Activated CD4-positive, alpha-beta T cell treated with anti-CD3 and anti-CD28 coated beads for 36 hours (primary cell): ENCODE results near the gene C16orf74. TPM values are rescaled to one million over a fixed set of nuclear protein-coding genes. Genes with fewer than 3 reads are reported as not detected.
A peak's percentile ranks its signal among the peaks of the same experiment; 100 is the strongest.

ENCODE experiments used
- ATAC-seq: fragments of 200-7000 bp; cut with Tn5 transposase; one replicate; pipeline ENCODE4 v1.10.0; 2021; ENCODE audit warnings: mild to moderate bottlenecking, moderate library complexity
- CTCF ChIA-PET: fragments of 350-600 bp; sonication (Branson Sonifier 250); formaldehyde crosslinking; loops from one replicate; lab custom pipeline; 2021; ENCODE audit warnings: antibody characterized with exemption; lab: Charles Lee
- POLR2A ChIA-PET: fragments of 350-600 bp; sonication (Branson Sonifier 250); formaldehyde crosslinking; loops from one replicate; lab custom pipeline; 2021; ENCODE audit warnings: antibody characterized with exemption, inconsistent platforms; lab: Charles Lee
- DNase-seq: peaks from one replicate; pipeline ENCODE4 v3.0.0-alpha.2; 2020
- H3K27ac Mint-ChIP-seq: one replicate; pipeline ENCODE4 v1.8.0; 2021; ENCODE audit warnings: mixed read lengths
- H3K27me3 Mint-ChIP-seq: one replicate; pipeline ENCODE4 v1.8.0; 2021; ENCODE audit warnings: mixed read lengths
- H3K36me3 Mint-ChIP-seq: one replicate; pipeline ENCODE4 v1.8.0; 2021; ENCODE audit warnings: low read depth, mixed read lengths
- H3K4me1 Mint-ChIP-seq: one replicate; pipeline ENCODE4 v1.8.0; 2021; ENCODE audit warnings: mixed read lengths
- H3K4me3 Mint-ChIP-seq: one replicate; pipeline ENCODE4 v1.8.0; 2021; ENCODE audit warnings: mild to moderate bottlenecking, moderate library complexity, mixed read lengths
- H3K9me3 Mint-ChIP-seq: one replicate; pipeline ENCODE4 v1.8.0; 2021; ENCODE audit warnings: low read depth, mixed read lengths
- intact Hi-C, 2 experiments: fragments of 100-400 bp; cut with DNase I in 1 of 2; cut with micrococcal nuclease in 1 of 2; formaldehyde crosslinking; loops; one replicate each; pipeline versions ENCODE4 v1.14.2 to v1.15.1; 2022 to 2024; cut with DNase I, micrococcal nuclease
- total RNA-seq, 2 experiments: library from RNA; stranded (reverse); gene quantifications; one replicate each; pipeline ENCODE4 v1.2.3, GENCODE V29; 2021

C16orf74 gene
- total RNA-seq, 2 experiments from 2014 or later, result 0.23 to 0.25 TPM

GRCh38 chr16:85717393-85718152, 33.3 kb downstream of the C16orf74 start:
- peak; percentile 72 for ATAC-seq
- ChIA-PET CTCF (interaction anchor here (0.6 to 3.3 kb wide), 8 partner anchors 12 to 1766 kb away, joined by 3 to 26 read pairs (median 4); no protein-coding TSS in a partner anchor), POLR2A (interaction anchor here (0.5 to 0.6 kb wide), 3 partner anchors 11 to 37 kb away, joined by 3 to 4 read pairs (median 4); no protein-coding TSS in a partner anchor)
- Mint-ChIP-seq H3K4me1 (peaks cover 3% of the 10 kb centered on the region), H3K36me3 (peaks cover 2% of the 10 kb centered on the region), H3K27ac (no peak overlapping the region), H3K4me3 (no peak overlapping the region), H3K27me3 (no peaks in the 10 kb centered on the region), H3K9me3 (no peaks in the 10 kb centered on the region)
- DNase-seq, result peak; percentile 79
- intact Hi-C loops, result loop anchor here (1.0 to 5.0 kb wide), 7 partner anchors 28 to 415 kb away; no protein-coding TSS in a partner anchor

GRCh38 chr16:85716680-85717038, 34.2 kb downstream of the C16orf74 start:
- DNase-seq (no peak), ATAC-seq (no peak)
- no peak overlapping the region for H3K27ac Mint-ChIP-seq
- peaks cover 4% of the 10 kb centered on the region for H3K9me3 Mint-ChIP-seq
- no peak overlapping the region for H3K4me3 Mint-ChIP-seq
- ChIA-PET CTCF (interaction anchor here (0.7 to 3.3 kb wide), 6 partner anchors 12 to 237 kb away, joined by 3 to 26 read pairs (median 4); no protein-coding TSS in a partner anchor), POLR2A (no interaction called here)
- intact Hi-C loops, result loop anchor here (2.0 to 5.0 kb wide), 3 partner anchors 44 to 414 kb away; no protein-coding TSS in a partner anchor
- no peaks in the 10 kb centered on the region for H3K27me3 Mint-ChIP-seq
- peaks cover 2% of the 10 kb centered on the region for H3K36me3 Mint-ChIP-seq
- H3K4me1 Mint-ChIP-seq, result peaks cover 3% of the 10 kb centered on the region

DNA sequence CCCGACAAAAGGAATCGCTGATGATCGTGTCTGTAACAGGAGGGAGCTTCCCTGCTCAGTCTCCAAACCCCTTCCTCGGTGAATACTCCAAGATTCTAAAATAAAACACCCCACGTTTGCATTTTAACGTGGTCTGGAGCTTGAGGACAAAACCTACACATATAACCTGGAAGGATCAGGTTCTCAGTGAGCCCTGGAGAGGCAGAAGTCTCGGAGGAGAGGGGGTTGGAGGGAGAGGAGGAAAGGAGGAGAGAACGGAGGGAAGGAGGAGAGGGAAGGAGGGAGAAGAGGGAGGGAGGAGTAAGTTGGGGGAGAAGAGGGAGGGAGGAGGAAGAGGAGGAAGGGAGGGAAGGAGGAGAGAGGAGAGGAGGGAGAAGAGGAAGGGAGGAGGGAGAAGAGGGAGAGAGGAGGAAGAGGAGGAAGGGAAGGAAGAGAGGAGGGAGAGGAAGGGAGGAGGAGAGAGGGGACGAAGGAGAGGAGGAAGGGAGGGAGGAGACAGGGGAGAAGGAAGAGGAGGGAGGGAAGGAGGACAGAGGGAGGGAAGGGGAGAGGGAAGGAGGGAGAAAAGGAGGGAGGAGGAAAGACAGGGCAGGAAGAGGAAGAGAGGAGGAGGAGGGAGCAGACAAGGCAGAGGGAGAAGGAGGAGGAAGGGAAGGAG, 34.7 kb downstream of the C16orf74 start:
- Mint-ChIP-seq H3K9me3 (peaks cover 4% of the 10 kb centered on the region), H3K36me3 (peaks cover 2% of the 10 kb centered on the region), H3K4me3 (no peak overlapping the region), H3K27me3 (no peaks in the 10 kb centered on the region), H3K27ac (no peak overlapping the region), H3K4me1 (peaks cover 3% of the 10 kb centered on the region)
- DNase-seq (no peak), ATAC-seq (no peak)
- ChIA-PET POLR2A (no interaction called here), CTCF (interaction anchor here (0.6 to 3.3 kb wide), 8 partner anchors 20 to 307 kb away, joined by 3 to 26 read pairs (median 4); partner anchors contain the start of gene GINS2)
- intact Hi-C loops, result loop anchor here (2.0 to 5.0 kb wide), 3 partner anchors 44 to 414 kb away; no protein-coding TSS in a partner anchor

DNA sequence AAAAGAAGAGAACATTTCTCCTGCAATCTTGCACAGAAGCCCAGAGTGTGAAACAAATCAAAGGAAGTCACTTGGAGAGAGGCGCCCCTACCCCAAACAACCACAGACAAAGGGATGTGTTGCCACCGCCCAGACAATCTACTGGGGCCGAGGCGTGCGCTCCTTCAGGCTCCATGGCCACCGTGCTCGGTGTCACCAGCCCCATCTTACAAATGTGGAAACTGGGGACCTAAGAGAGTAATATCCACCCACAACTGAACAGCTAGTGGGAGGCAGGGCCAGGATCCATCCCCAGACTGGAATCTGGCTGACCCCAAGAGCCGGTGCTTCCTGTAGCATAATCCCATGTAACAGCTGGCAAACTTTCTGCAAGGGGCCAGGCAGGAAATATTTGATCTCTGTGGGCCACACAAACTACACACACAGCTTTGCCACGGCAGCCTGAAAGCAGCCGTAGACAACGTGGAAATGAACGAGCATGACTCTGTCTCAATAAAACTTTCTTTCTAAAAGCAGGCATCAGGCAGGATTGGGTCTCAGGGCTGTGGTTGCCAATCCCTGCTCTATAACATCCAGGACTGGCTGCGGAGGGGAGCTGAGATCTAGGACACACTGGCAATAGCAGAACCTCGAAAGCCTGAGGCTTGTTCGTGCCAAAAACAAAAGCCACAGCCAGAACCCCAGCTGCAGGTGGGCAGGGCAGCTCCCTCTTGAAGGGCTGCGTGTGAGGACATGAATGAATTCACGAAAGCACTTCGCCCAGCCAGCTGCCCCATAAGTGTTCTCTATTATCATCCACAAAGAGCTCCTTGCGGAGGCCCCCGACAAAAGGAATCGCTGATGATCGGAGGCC, 35.5 kb downstream of the C16orf74 start:
- ATAC-seq (no peak), DNase-seq (no peak)
- Mint-ChIP-seq H3K27me3 (no peaks in the 10 kb centered on the region), H3K9me3 (peaks cover 4% of the 10 kb centered on the region), H3K27ac (no peak overlapping the region), H3K36me3 (peaks cover 2% of the 10 kb centered on the region), H3K4me1 (peaks cover 3% of the 10 kb centered on the region), H3K4me3 (no peak overlapping the region)
- POLR2A ChIA-PET, result no interaction called here
- CTCF ChIA-PET, result interaction anchor here (0.6 to 3.3 kb wide), 7 partner anchors 23 to 307 kb away, joined by 3 to 26 read pairs (median 4); partner anchors contain the start of gene GINS2
- intact Hi-C loops, result loop anchor here (2.0 to 5.0 kb wide), 3 partner anchors 43 to 413 kb away; no protein-coding TSS in a partner anchor

GRCh38 chr16:85712801-85713200, 38.1 kb downstream of the C16orf74 start:
- CTCF ChIA-PET, result interaction anchor here (0.6 to 0.7 kb wide), 2 partner anchors 51 to 576 kb away, joined by 3 read pairs; no protein-coding TSS in a partner anchor

DNA sequence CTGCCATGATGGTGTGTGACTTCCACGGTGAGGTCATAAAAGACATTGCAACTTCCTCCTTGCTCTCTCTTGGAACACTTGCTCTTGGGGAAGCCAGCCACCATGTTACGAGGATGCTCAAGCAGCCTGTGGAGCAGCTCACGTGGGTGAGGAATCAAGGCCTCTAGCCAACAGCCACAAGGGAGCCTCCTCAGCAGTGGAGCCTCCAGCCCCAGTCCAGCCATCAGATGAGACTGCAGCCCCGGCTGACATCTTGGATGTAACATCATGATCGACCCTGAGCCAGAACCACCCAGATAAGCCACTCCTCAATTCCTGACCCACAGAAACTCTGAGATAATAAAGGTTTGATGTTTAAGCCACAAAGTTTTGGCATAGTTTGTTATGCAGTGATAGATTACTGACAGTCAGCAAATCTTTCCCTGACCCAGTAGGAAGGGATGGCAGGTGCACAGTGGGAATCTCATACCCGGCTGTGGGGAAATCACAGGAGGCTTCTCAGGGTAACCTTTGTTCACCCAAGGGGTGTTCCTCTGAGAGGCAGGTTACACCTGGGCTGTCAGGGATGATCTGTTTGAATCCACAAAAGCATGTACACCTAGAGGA, 38.8 kb downstream of the C16orf74 start:
- Mint-ChIP-seq H3K4me3 (no peak overlapping the region), H3K36me3 (peaks cover 2% of the 10 kb centered on the region), H3K9me3 (peaks cover 4% of the 10 kb centered on the region), H3K27me3 (no peaks in the 10 kb centered on the region), H3K4me1 (peaks cover 3% of the 10 kb centered on the region), H3K27ac (no peak overlapping the region)
- ATAC-seq, result no peak
- ChIA-PET CTCF (interaction anchor here (0.7 kb wide), 1 partner anchor 575 kb away, joined by 3 read pairs; no protein-coding TSS in a partner anchor), POLR2A (interaction anchor here (0.6 kb wide), 1 partner anchor 103 kb away, joined by 5 read pairs; no protein-coding TSS in a partner anchor)
- no peak for DNase-seq
- intact Hi-C loops, result no loop called here

More at GRCh38 chr16:85712801-85713200, 38.1 kb downstream of the C16orf74 start:
- H3K27me3 Mint-ChIP-seq, result no peaks in the 10 kb centered on the region
- POLR2A ChIA-PET, result no interaction called here
- H3K27ac Mint-ChIP-seq, result no peak overlapping the region
- H3K9me3 Mint-ChIP-seq, result peaks cover 4% of the 10 kb centered on the region
- H3K36me3 Mint-ChIP-seq, result peaks cover 2% of the 10 kb centered on the region
- intact Hi-C loops, result no loop called here
- peaks cover 3% of the 10 kb centered on the region for H3K4me1 Mint-ChIP-seq
- H3K4me3 Mint-ChIP-seq, result no peak overlapping the region
- DNase-seq, result no peak
- no peak for ATAC-seq

DNA sequence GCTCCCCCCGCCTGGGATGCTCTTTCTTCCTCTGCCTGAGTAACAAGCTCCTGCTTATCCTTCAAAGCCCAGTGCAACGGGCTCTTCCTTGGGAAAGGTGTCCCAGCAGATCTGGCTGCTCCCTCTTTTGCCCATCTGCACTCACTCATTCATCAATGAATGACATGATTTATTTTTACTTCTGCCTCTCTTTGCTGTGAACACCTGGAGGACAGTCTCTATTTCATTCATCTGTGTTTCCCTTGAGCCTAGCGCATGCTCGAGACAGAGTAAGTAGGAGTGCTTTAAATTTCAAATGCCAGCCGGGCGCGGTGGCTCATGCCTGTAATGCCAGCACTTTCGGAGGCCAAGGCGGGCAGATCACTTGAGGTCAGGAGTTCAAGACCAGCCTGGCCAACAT, 40.2 kb downstream of the C16orf74 start:
- DNase-seq (no peak), ATAC-seq (no peak)
- CTCF ChIA-PET, result no interaction called here
- Mint-ChIP-seq H3K9me3 (peaks cover 4% of the 10 kb centered on the region), H3K27me3 (no peaks in the 10 kb centered on the region), H3K36me3 (peaks cover 2% of the 10 kb centered on the region), H3K4me3 (no peak overlapping the region), H3K4me1 (peaks cover 3% of the 10 kb centered on the region), H3K27ac (no peak overlapping the region)
- POLR2A ChIA-PET, result no interaction called here
- intact Hi-C loops, result no loop called here

DNA sequence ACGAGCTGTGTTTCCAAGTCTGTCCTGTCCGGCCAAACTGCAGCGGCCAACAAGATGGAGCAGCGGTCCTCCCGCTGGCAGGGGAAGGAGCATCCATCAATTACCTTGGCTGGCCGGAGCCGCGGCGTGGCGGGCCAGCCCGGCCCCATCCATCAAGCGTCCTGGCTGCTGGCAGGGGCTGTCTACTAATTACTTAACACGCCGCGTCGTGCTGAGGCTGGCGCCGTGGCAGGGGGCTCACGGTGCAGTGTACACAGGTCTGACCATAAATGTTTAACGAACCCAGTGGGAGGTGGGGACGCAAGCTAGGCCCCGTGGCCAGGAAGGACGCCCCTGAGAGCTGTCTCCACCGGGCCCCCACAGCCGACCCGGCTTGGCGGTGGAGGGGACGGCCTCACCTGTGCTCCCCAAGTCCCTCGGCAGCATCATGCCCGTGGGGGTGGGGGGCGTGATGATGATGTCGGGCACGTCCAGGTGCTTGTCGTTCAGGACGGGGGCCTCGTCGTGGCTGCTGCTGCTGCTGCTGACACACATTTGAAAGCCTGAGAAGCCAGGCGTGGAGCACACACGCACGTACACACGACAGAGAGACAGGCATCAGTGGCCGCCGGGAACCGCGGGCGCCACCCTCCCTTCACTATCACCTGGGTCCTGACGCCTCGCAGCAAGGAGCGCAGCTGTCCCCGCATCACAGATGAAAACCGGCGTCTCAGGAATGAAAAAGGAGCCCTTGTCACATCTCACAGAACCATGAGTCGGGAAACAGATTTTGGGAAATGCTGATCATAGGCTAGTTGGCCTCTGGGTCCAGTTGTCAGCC, 40.9 kb downstream of the C16orf74 start:
- CTCF ChIA-PET, result no interaction called here
- no peaks in the 10 kb centered on the region for H3K4me1 Mint-ChIP-seq
- H3K9me3 Mint-ChIP-seq, result peaks cover 4% of the 10 kb centered on the region
- POLR2A ChIA-PET, result no interaction called here
- no peak for ATAC-seq
- no peak overlapping the region for H3K4me3 Mint-ChIP-seq
- DNase-seq, result no peak
- H3K27ac Mint-ChIP-seq, result no peak overlapping the region
- H3K36me3 Mint-ChIP-seq, result peaks cover 2% of the 10 kb centered on the region
- intact Hi-C loops, result no loop called here
- no peaks in the 10 kb centered on the region for H3K27me3 Mint-ChIP-seq

GRCh38 chr16:85708338-85708737, 42.6 kb downstream of the C16orf74 start:
- CTCF ChIA-PET, result no interaction called here

GRCh38 chr16:85707528-85708095, 43.3 kb downstream of the C16orf74 start:
- Mint-ChIP-seq H3K36me3 (peaks cover under 1% of the 10 kb centered on the region), H3K4me1 (no peaks in the 10 kb centered on the region), H3K9me3 (peaks cover 4% of the 10 kb centered on the region), H3K4me3 (no peak overlapping the region), H3K27me3 (no peaks in the 10 kb centered on the region), H3K27ac (no peak overlapping the region)
- POLR2A ChIA-PET, result no interaction called here
- DNase-seq, result no peak
- ATAC-seq, result no peak
- intact Hi-C loops, result no loop called here
- CTCF ChIA-PET, result no interaction called here

More at GRCh38 chr16:85708338-85708737, 42.6 kb downstream of the C16orf74 start:
- POLR2A ChIA-PET, result no interaction called here
- no peak overlapping the region for H3K27ac Mint-ChIP-seq
- no peak overlapping the region for H3K4me3 Mint-ChIP-seq
- intact Hi-C loops, result no loop called here
- DNase-seq (no peak), ATAC-seq (no peak)
- no peaks in the 10 kb centered on the region for H3K27me3 Mint-ChIP-seq
- no peaks in the 10 kb centered on the region for H3K4me1 Mint-ChIP-seq
- peaks cover 4% of the 10 kb centered on the region for H3K9me3 Mint-ChIP-seq
- peaks cover 2% of the 10 kb centered on the region for H3K36me3 Mint-ChIP-seq
